ENCODE data around the gene RAB6B.

GRCh38 chr3:133935843-133936769, 40.4 kb upstream of the RAB6B start:
- TF ChIP-seq CTCF (conservative IDR thresholded peaks at IDR 0.05; ENCODE audit: low read depth in 2 of 2) (no peak), EZH2 (IDR thresholded peaks at IDR 0.05; ENCODE audit: low read depth, unreplicated experiment) (no peak), REST (IDR thresholded peaks at IDR 0.05; ENCODE audit: unreplicated experiment) (no peak), ZNF331 (CRISPR knock-in tag; IDR thresholded peaks at IDR 0.05; ENCODE audit: low read depth) (no peak), POLR2AphosphoS5 (IDR thresholded peaks at IDR 0.05; ENCODE audit: low read depth) (no peak), ZNF114 (CRISPR knock-in tag; IDR thresholded peaks at IDR 0.05) (no peak), ZNF462 (CRISPR knock-in tag; IDR thresholded peaks at IDR 0.05) (no peak), EZH2phosphoT487 (IDR thresholded peaks at IDR 0.05; ENCODE audit: unreplicated experiment) (no peak), STAT1 (IDR thresholded peaks at IDR 0.05; ENCODE audit: unreplicated experiment) (no peak), CREB1 (CRISPR knock-in tag; IDR thresholded peaks at IDR 0.05; ENCODE audit: low read depth) (no peak)
